HL-60 (cell line): Measurements from ENCODE around the gene SLC13A2.
A peak's percentile ranks its signal among the peaks of the same experiment; 100 is the strongest.
"Not testable (repeated sequence)": the region's sequence is repeated elsewhere in the genome, so short reads cannot be mapped to it uniquely, and the experiment has no call there.

Experiments used
- DNase-seq, 2 experiments: peaks; one replicate each; pipeline ENCODE4 v3.0.0-alpha.2; 2010 to 2020; ENCODE audit warnings: low read depth in 1 of 2, low spot score in 1 of 2
- H3K27ac ChIP-seq: fragments of 250-450 bp; sonication (Bioruptor Pico); replicated peaks from 2 replicates; pipeline ENCODE4 v1.5.1; 2020; ENCODE audit warnings: mild to moderate bottlenecking, moderate library complexity
- H3K27me3 ChIP-seq: fragments of 250-450 bp; sonication (Bioruptor Pico); 2 replicates; pipeline ENCODE4 v1.5.1; 2021; ENCODE audit warnings: mild to moderate bottlenecking, moderate library complexity; ENCODE audit not compliant: insufficient read depth, poor library complexity, severe bottlenecking
- H3K4me3 ChIP-seq: replicated peaks from 2 replicates; pipeline ENCODE4 v1.5.1; 2011; ENCODE audit warnings: mild to moderate bottlenecking, control low read depth, low read length; ENCODE audit not compliant: insufficient read depth
- CTCF ChIP-seq: IDR thresholded peaks from one replicate; pipeline ENCODE4 v1.5.1; 2011; ENCODE audit warnings: low read length, control low read depth, inconsistent platforms; ENCODE audit not compliant: insufficient read depth
- GABPA ChIP-seq: IDR thresholded peaks from 2 replicates; pipeline ENCODE4 v1.6.1; 2012; ENCODE audit warnings: low read depth
- POLR2AphosphoS5 ChIP-seq: IDR thresholded peaks from 2 replicates; pipeline ENCODE4 v1.6.1; 2012; ENCODE audit warnings: low read depth
- REST ChIP-seq: IDR thresholded peaks from 2 replicates; pipeline ENCODE4 v1.6.1; 2012; ENCODE audit warnings: low read depth; ENCODE audit not compliant: insufficient replicate concordance
- SPI1 ChIP-seq: IDR thresholded peaks from 2 replicates; pipeline ENCODE4 v1.6.1; 2012; ENCODE audit warnings: low read depth, mild to moderate bottlenecking, borderline replicate concordance
- long read RNA-seq: library from polyadenylated mRNA; unstranded; transcript quantifications from one replicate; pipeline ENCODE4 v2.0.0, GENCODE V29; 2020

SLC13A2 gene
- long read RNA-seq = 0 reads

- no peak for DNase-seq
- TF ChIP-seq CTCF = no peak
- TF ChIP-seq POLR2AphosphoS5 = no peak
- TF ChIP-seq SPI1 = no peak
- no peak for TF ChIP-seq GABPA
- no peak for TF ChIP-seq REST
- Histone ChIP-seq H3K4me3 (no peak within 1 kb of the TSS), H3K27me3 (peaks cover 3% of the 10 kb centered on the region), H3K27ac (no peak within 1 kb of the TSS)
Observed at GRCh38 chr17:28473542-28473941, at the start of gene SLC13A2. SLC13A2 (plus strand) TSS chr17:28473644; CDS start chr17:28473713, 69 bp downstream.

- no peak overlapping the region for H3K4me3 ChIP-seq
- DNase-seq = no peak
- TF ChIP-seq SPI1 (no peak), REST (no peak), GABPA (no peak), POLR2AphosphoS5 (no peak), CTCF (no peak)
- no peaks in the 10 kb centered on the region for H3K27me3 ChIP-seq
- H3K27ac ChIP-seq = no peak overlapping the region
Observed at GRCh38 chr17:28425206-28425605, 48.2 kb upstream of the SLC13A2 start.

- no peak for TF ChIP-seq SPI1
- TF ChIP-seq POLR2AphosphoS5 = no peak
- TF ChIP-seq CTCF = peak; percentile 4
- Histone ChIP-seq H3K4me3 (no peak overlapping the region), H3K27ac (no peak overlapping the region), H3K27me3 (no peaks in the 10 kb centered on the region)
- DNase-seq = no peak
Observed at GRCh38 chr17:28426081-28426519, 47.3 kb upstream of the SLC13A2 start.

- DNase-seq = no peak
- H3K27me3 ChIP-seq = no peaks in the 10 kb centered on the region
- H3K27ac ChIP-seq = no peak overlapping the region
- H3K4me3 ChIP-seq = no peak overlapping the region
- no peak for TF ChIP-seq SPI1
- TF ChIP-seq GABPA = no peak
- no peak for TF ChIP-seq REST
- TF ChIP-seq CTCF = no peak
- no peak for TF ChIP-seq POLR2AphosphoS5
Observed at GRCh38 chr17:28427371-28427770, 46.1 kb upstream of the SLC13A2 start.

GRCh38 chr17:28427982-28428381, 45.5 kb upstream of the SLC13A2 start:
- not testable (repeated sequence) for H3K27me3 ChIP-seq, H3K27ac ChIP-seq, DNase-seq, H3K4me3 ChIP-seq
